ENCODE results near the gene TOE1.
"Not testable (repeated sequence)": the region's sequence is repeated elsewhere in the genome, so short reads cannot be mapped to it uniquely, and the experiment has no call there.

The TOE1 gene

GRCh38 chr1:45339789-45340558 is at the start of gene TOE1, which contains the start of gene MUTYH:
Gene TOE1 (plus strand): TSS chr1:45340170. CDS start chr1:45340253, 83 bp downstream.
Gene MUTYH (minus strand): TSS chr1:45340440. CDS start chr1:45334505, 5,935 bp downstream.
- DNase-seq (ENCODE audit: low read depth in 4 of 4, low spot score in 1 of 4), result peak; percentile 82 to 99 (median 90)

GRCh38 chr1:45291002-45291401 is 49.0 kb upstream of the TOE1 start:
- not testable (repeated sequence) for DNase-seq (ENCODE audit: low read depth in 4 of 4, low spot score in 1 of 4)

GRCh38 chr1:45291716-45292115 is 48.3 kb upstream of the TOE1 start:
- no peak for DNase-seq (ENCODE audit: low read depth in 4 of 4, low spot score in 1 of 4)

GRCh38 chr1:45297666-45298356 is 42.2 kb upstream of the TOE1 start:
- no peak for DNase-seq (ENCODE audit: low read depth in 4 of 4, low spot score in 1 of 4)

GRCh38 chr1:45299296-45299695 is 40.7 kb upstream of the TOE1 start:
- no peak for DNase-seq (ENCODE audit: low read depth in 4 of 4, low spot score in 1 of 4)

GRCh38 chr1:45299981-45300668 is 39.8 kb upstream of the TOE1 start:
- no peak for DNase-seq (ENCODE audit: low read depth in 4 of 4, low spot score in 1 of 4)

- no peak for DNase-seq (ENCODE audit: low read depth in 4 of 4, low spot score in 1 of 4)
Observed at GRCh38 chr1:45300669-45300997, 39.3 kb upstream of the TOE1 start.

GRCh38 chr1:45302505-45303150 is 37.3 kb upstream of the TOE1 start:
- DNase-seq (ENCODE audit: low read depth in 4 of 4, low spot score in 1 of 4), result no peak

GRCh38 chr1:45303520-45304310 is 36.3 kb upstream of the TOE1 start:
- peak; percentile 94 to 99 (median 98) for DNase-seq (ENCODE audit: low read depth in 4 of 4, low spot score in 1 of 4)

- no peak for DNase-seq (ENCODE audit: low read depth in 4 of 4, low spot score in 1 of 4)
Observed at GRCh38 chr1:45304311-45305081, 35.5 kb upstream of the TOE1 start.

GRCh38 chr1:45305231-45305630 is 34.7 kb upstream of the TOE1 start:
- no peak for DNase-seq (ENCODE audit: low read depth in 4 of 4, low spot score in 1 of 4)

- peak in 1 of 4 experiments; percentile 43 for DNase-seq (ENCODE audit: low read depth in 4 of 4, low spot score in 1 of 4)
Observed at GRCh38 chr1:45306319-45306718, 33.7 kb upstream of the TOE1 start.

GRCh38 chr1:45306905-45307304 is 33.1 kb upstream of the TOE1 start:
- DNase-seq (ENCODE audit: low read depth in 4 of 4, low spot score in 1 of 4), result no peak

GRCh38 chr1:45314266-45314665 is 25.7 kb upstream of the TOE1 start:
- no peak for DNase-seq (ENCODE audit: low read depth in 4 of 4, low spot score in 1 of 4)

GRCh38 chr1:45317166-45317565 is 22.8 kb upstream of the TOE1 start:
- no peak for DNase-seq (ENCODE audit: low read depth in 4 of 4, low spot score in 1 of 4)

GRCh38 chr1:45319761-45320160 is 20.2 kb upstream of the TOE1 start:
- DNase-seq (ENCODE audit: low read depth in 4 of 4, low spot score in 1 of 4), result no peak

- DNase-seq (ENCODE audit: low read depth in 4 of 4, low spot score in 1 of 4), result no peak
Observed at GRCh38 chr1:45321444-45321843, 18.5 kb upstream of the TOE1 start.

GRCh38 chr1:45322486-45323040 is 17.4 kb upstream of the TOE1 start:
- DNase-seq (ENCODE audit: low read depth in 4 of 4, low spot score in 1 of 4), result no peak

- no peak for DNase-seq (ENCODE audit: low read depth in 4 of 4, low spot score in 1 of 4)
Observed at GRCh38 chr1:45325851-45326506, 14.0 kb upstream of the TOE1 start.

All from stimulated activated CD4-positive, alpha-beta T cell treated with anti-CD3 and anti-CD28 coated beads, Interleukin-1b, Interleukin-23, amount 100 ng/mL, for 24 hours (primary cell).